Measurements from ENCODE around the gene DNAJB6. TPM values are rescaled to one million over a fixed set of nuclear protein-coding genes. Genes with fewer than 3 reads are reported as not detected.

Gene DNAJB6
- total and polyA plus RNA-seq, 7 donors: 103 to 326 (median 229) TPM

DNA sequence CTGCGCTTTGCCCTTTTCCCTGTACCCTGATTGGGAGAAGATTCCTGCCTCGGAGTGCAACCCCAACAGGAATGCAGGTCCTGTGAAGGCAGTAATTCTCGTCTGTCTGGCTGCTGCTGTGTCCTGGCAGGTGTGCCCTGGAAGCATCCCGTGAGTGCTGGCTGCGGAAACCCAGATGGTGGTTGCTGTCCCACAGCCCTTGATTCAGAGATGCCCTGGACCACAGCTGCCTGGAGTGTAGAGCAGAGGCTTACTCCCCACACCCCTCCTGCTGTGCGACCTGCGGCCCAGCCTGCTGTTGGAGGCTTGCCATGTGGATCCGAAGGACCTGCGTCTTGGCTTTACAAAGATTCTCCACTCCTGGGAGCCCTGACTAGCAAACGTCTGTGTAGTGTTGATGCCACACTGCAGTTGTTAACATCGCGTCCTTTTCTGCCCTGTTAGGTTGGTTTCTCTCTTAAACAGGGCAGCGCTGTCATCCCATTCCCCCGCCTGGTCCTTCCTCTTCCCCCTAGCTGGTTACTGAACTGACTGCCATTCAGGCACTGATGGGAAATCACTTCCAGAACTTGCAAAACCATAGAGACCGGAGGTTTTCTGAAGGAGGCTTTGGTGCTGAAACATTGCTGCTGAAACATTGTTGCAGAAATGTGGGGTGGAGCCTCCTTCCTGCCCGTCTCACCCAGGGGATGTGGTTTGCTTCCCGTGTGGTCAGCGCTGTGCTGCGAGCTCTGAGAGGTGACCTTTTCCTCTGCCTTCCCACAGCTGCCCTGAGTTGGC, 53.3 kb downstream of the DNAJB6 start:
- Histone ChIP-seq H3K4me1 (peaks cover 49% of the 10 kb centered on the region), H3K9me3 (no peaks in the 10 kb centered on the region), H3K4me3 (no peak overlapping the region), H3K36me3 (ENCODE audit: insufficient read depth in 1 of 2, low read depth in 1 of 2) (peaks cover 0 to 63% of the 10 kb centered on the region in 2 donors), H3K27me3 (ENCODE audit: insufficient read depth in 3 of 3, low read length in 2 of 3) (no peaks in the 10 kb centered on the region), H3K27ac (peak overlapping the region; percentile 58)
- DNase-seq (no peak), ATAC-seq (peak in 3 of 4 donors; percentile 20 to 28 (median 25))
- 40 to 59% (median 55%) methylated on average over 19 of the region's 19 CpGs for WGBS, 3 donors
- intact Hi-C loops (cut with DNase I): loop anchor here in 1 of 2 donors (5.0 kb wide), 1 partner anchor 33 kb away; no protein-coding TSS in a partner anchor
- TF ChIP-seq, protein P1, sequence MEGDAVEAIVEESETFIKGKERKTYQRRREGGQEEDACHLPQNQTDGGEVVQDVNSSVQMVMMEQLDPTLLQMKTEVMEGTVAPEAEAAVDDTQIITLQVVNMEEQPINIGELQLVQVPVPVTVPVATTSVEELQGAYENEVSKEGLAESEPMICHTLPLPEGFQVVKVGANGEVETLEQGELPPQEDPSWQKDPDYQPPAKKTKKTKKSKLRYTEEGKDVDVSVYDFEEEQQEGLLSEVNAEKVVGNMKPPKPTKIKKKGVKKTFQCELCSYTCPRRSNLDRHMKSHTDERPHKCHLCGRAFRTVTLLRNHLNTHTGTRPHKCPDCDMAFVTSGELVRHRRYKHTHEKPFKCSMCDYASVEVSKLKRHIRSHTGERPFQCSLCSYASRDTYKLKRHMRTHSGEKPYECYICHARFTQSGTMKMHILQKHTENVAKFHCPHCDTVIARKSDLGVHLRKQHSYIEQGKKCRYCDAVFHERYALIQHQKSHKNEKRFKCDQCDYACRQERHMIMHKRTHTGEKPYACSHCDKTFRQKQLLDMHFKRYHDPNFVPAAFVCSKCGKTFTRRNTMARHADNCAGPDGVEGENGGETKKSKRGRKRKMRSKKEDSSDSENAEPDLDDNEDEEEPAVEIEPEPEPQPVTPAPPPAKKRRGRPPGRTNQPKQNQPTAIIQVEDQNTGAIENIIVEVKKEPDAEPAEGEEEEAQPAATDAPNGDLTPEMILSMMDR (IDR thresholded peaks at IDR 0.05): no peak

- TF ChIP-seq, protein P1 (IDR thresholded peaks at IDR 0.05): no peak
- no peak for ATAC-seq
- no peaks in the 10 kb centered on the region for H3K27me3 ChIP-seq (ENCODE audit: insufficient read depth in 3 of 3, low read length in 2 of 3)
- no peaks in the 10 kb centered on the region for H3K9me3 ChIP-seq
- H3K36me3 ChIP-seq (ENCODE audit: insufficient read depth in 1 of 2, low read depth in 1 of 2): peaks cover 0 to 55% of the 10 kb centered on the region in 2 donors
- 66 to 82% (median 67%) methylated on average over 15 of the region's 15 CpGs for WGBS, 3 donors
- H3K27ac ChIP-seq: peak overlapping the region; percentile 50
- H3K4me3 ChIP-seq: no peak overlapping the region
- no peak for DNase-seq
- H3K4me1 ChIP-seq: peaks cover 53% of the 10 kb centered on the region
- intact Hi-C loops (cut with DNase I): loop anchor here in 1 of 2 donors (5.0 kb wide), 1 partner anchor 34 kb away; no protein-coding TSS in a partner anchor
These were observed 54.4 kb downstream of the DNAJB6 start for GRCh38 chr7:157391036-157391710.

DNA sequence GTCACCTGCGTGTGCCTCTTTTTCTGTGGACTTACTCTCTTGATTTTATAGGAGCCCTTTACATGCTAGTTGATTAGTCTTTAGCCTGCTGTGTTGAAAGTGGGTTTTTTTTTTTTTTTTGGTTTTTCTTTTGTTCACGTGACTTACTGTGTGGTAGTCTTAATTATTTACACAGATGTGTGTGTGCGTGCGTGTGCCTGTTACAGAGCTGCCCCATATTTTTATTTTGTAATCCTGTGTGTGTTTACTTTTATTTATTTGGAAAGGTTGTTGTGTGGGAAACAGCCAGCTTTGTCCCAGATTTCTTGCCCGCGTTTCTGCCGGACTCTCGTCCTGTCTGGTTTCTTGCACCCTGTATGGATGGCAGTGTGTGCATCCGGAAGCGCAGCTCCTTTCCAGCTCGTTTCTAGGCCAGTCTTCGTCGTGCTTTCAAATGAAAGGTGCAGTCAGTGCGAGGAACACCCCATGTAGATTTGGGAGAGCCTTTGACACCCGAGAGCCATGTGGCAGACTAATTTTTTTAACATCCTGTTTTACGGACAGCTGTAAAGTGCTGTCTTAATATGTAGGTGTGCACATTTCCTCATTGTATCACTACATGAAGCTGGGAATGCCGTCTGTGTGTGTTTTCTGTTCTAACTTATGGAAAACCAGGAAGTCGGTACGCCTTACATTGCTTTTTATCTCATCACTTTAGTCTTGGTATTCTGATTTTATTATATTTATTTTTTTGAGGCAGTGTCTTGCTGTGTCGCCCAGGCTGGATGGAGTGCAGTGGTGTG, 55.6 kb downstream of the DNAJB6 start:
- Histone ChIP-seq H3K4me3 (no peak overlapping the region), H3K9me3 (no peaks in the 10 kb centered on the region), H3K36me3 (ENCODE audit: insufficient read depth in 1 of 2, low read depth in 1 of 2) (peaks cover 0 to 45% of the 10 kb centered on the region in 2 donors), H3K27ac (peak overlapping the region; percentile 50), H3K4me1 (peaks cover 59% of the 10 kb centered on the region), H3K27me3 (ENCODE audit: insufficient read depth in 3 of 3, low read length in 2 of 3) (no peaks in the 10 kb centered on the region)
- WGBS, 3 donors: 67 to 76% (median 68%) methylated on average over 20 of the region's 20 CpGs
- intact Hi-C loops (cut with DNase I): loop anchor here in 1 of 2 donors (5.0 kb wide), 1 partner anchor 35 kb away; no protein-coding TSS in a partner anchor
- ATAC-seq (no peak), DNase-seq (no peak)
- TF ChIP-seq, protein P1 (IDR thresholded peaks at IDR 0.05): no peak

DNA sequence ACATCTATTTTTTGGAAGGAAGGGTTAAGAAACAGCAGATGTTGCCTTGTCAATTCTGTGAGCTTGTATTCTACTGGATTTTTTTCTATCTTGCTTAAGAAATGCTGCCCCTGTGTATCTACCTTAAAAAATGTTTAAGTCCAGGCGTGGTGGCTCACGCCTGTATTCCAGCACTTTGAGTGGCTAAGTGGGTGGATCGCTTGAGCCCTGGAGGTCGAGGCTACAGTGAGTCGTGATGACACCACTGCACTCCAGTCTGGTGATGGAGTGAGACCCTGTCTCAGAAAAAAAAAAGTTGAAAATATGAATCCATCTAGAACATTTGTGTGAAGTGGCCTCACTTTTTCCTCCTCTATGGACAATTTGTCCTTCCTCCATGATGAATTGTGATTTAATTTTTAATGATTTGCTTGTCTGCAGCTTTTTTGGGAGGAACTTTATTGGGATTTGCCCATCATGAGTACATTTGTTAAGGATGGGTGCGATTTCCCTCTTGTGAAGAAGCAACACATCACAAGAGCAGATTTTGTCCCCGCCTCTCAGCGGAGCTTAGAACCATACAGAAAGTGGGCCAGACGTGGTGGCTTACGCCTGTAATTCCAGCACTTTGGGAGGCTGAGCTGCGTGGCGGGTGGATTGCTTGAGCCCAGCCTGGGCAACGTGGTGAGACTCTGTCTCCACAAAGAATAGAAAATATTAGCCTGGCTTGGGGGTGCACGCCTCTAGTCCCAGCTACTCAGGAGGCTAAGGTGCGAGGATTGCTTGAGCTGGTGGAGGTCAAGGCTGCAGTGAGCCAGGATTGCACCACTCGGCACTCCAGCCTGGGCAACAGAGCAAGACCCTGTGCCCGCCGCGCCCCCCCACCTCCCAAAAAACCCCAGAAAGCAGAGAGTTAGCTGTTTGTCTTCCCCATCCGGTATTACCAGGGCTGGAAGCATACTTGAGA, 57.7 kb downstream of the DNAJB6 start:
- Histone ChIP-seq H3K4me1 (peaks cover 80% of the 10 kb centered on the region), H3K27ac (no peak overlapping the region)

More for the DNA sequence above, 57.7 kb downstream of the DNAJB6 start:
- Histone ChIP-seq H3K27me3 (ENCODE audit: insufficient read depth in 3 of 3, low read length in 2 of 3) (no peaks in the 10 kb centered on the region), H3K36me3 (ENCODE audit: insufficient read depth in 1 of 2, low read depth in 1 of 2) (peaks cover 0 to 29% of the 10 kb centered on the region in 2 donors), H3K4me3 (no peak overlapping the region), H3K9me3 (no peaks in the 10 kb centered on the region)
- ATAC-seq: no peak
- TF ChIP-seq, protein P1 (IDR thresholded peaks at IDR 0.05): no peak
- 94 to 97% (median 94%) methylated on average over 20 of the region's 20 CpGs for WGBS, 3 donors
- intact Hi-C loops (cut with DNase I): loop anchor here (5.0 kb wide), 1 partner anchor 37 kb away; no protein-coding TSS in a partner anchor
- no peak for DNase-seq

Data from psoas muscle (tissue), 8 donors.